ENCODE results near the gene CCDC28A. TPM values are rescaled to one million over a fixed set of nuclear protein-coding genes. Genes with fewer than 3 reads are reported as not detected.

CCDC28A gene
- total RNA-seq, 1 experiment from 2014 or later: 12.0 TPM

DNA sequence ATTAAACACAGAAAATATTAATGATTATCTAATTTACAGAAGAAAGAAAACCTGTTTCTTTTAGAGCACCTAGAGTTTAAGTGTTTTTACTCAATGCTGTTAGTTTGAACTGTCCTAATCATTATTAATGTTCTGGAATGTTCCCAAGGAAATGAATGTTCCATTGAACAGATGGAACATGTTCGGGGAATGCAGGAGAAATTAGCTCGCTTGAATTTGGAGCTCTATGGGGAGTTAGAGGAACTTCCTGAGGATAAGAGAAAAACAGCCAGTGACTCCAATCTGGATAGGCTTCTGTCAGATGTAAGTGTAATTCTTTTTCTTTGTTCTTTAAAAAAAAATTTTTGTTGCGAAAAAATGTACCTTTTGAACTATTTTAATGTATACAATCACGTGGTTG is 11.5 kb downstream of the CCDC28A start (continued):
- TF ChIP-seq CEBPB (IDR thresholded peaks at IDR 0.05; ENCODE audit: low read depth): no peak

DNA sequence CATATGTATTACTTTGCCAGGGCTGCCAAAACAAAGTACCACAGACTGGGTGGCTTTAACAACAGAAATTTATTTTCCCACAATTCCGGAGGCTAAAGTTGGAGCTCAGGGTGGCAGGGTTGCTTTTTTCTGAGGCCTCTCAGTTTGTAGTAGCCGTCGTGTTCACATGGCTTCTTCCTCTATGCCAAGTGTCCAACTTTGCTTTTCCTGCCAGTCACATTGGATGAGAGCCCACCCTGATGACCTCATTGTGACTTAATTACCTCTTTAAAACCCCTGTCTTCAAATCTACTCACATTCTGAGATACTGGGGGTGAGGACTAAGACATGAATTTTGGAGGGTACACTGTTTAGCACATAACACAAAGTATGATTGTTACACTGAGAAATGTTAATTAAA is 12.4 kb downstream of the CCDC28A start:
- no peaks in the 10 kb centered on the region for H4K20me1 ChIP-seq (ENCODE audit: insufficient read depth)
- RAD21 ChIA-PET (ENCODE audit: low non-redundant PET in 1 of 2, low total read pairs in 2 of 2, uncharacterized antibody in 2 of 2, unreplicated experiment in 2 of 2): no interaction called here
- H3K36me3 ChIP-seq (ENCODE audit: control insufficient read depth in 1 of 2, insufficient read depth in 2 of 2, low read length in 2 of 2): no peaks in the 10 kb centered on the region
- no peaks in the 10 kb centered on the region for H3K79me2 ChIP-seq (ENCODE audit: insufficient read depth, low read length)
- no peak overlapping the region for H2AFZ ChIP-seq (ENCODE audit: low read depth, low read length, poor library complexity, severe bottlenecking)
- H3K9me2 ChIP-seq (ENCODE audit: insufficient read depth): no peaks in the 10 kb centered on the region
- no TSS peak for BruUV-seq (replicated peaks)
- TF ChIP-seq ZFX (IDR thresholded peaks at IDR 0.05): no peak
- TF ChIP-seq, protein P1, sequence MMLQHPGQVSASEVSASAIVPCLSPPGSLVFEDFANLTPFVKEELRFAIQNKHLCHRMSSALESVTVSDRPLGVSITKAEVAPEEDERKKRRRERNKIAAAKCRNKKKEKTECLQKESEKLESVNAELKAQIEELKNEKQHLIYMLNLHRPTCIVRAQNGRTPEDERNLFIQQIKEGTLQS (IDR thresholded peaks at IDR 0.05): no peak
- TF ChIP-seq JUND (IDR thresholded peaks at IDR 0.05): no peak
- no peak for TF ChIP-seq SP1 (IDR thresholded peaks at IDR 0.05; ENCODE audit: low read depth)
- TF ChIP-seq EZH2 (IDR thresholded peaks at IDR 0.05): no peak
- no peak for TF ChIP-seq SIN3A (IDR thresholded peaks at IDR 0.05; ENCODE audit: low read depth)
- TF ChIP-seq, protein P2, sequence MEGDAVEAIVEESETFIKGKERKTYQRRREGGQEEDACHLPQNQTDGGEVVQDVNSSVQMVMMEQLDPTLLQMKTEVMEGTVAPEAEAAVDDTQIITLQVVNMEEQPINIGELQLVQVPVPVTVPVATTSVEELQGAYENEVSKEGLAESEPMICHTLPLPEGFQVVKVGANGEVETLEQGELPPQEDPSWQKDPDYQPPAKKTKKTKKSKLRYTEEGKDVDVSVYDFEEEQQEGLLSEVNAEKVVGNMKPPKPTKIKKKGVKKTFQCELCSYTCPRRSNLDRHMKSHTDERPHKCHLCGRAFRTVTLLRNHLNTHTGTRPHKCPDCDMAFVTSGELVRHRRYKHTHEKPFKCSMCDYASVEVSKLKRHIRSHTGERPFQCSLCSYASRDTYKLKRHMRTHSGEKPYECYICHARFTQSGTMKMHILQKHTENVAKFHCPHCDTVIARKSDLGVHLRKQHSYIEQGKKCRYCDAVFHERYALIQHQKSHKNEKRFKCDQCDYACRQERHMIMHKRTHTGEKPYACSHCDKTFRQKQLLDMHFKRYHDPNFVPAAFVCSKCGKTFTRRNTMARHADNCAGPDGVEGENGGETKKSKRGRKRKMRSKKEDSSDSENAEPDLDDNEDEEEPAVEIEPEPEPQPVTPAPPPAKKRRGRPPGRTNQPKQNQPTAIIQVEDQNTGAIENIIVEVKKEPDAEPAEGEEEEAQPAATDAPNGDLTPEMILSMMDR (IDR thresholded peaks at IDR 0.05 in 2 of 3, conservative IDR thresholded peaks at IDR 0.05 in 1 of 3; ENCODE audit: borderline replicate concordance in 1 of 3, insufficient read depth in 1 of 3, low read depth in 2 of 3, low read length in 2 of 3): no peak
- TF ChIP-seq YY1 (IDR thresholded peaks at IDR 0.05; ENCODE audit: extremely low read depth, insufficient replicate concordance, low read depth, low read length): no peak
- TF ChIP-seq CBX3 (IDR thresholded peaks at IDR 0.05; ENCODE audit: low read depth): no peak
- TF ChIP-seq FOSL1 (IDR thresholded peaks at IDR 0.05; ENCODE audit: low read depth): no peak
- TF ChIP-seq RAD21 (IDR thresholded peaks at IDR 0.05; ENCODE audit: low read depth): no peak
- TF ChIP-seq EZH2phosphoT487 (IDR thresholded peaks at IDR 0.05; ENCODE audit: borderline replicate concordance): no peak
- no peak for TF ChIP-seq SRF (IDR thresholded peaks at IDR 0.05; ENCODE audit: low read depth)
- TF ChIP-seq CEBPB (IDR thresholded peaks at IDR 0.05; ENCODE audit: low read depth): no peak
- TF ChIP-seq TCF7L2 (IDR thresholded peaks at IDR 0.05; ENCODE audit: borderline replicate concordance, extremely low read depth, insufficient read depth, insufficient read length): no peak
- TF ChIP-seq, protein P3, sequence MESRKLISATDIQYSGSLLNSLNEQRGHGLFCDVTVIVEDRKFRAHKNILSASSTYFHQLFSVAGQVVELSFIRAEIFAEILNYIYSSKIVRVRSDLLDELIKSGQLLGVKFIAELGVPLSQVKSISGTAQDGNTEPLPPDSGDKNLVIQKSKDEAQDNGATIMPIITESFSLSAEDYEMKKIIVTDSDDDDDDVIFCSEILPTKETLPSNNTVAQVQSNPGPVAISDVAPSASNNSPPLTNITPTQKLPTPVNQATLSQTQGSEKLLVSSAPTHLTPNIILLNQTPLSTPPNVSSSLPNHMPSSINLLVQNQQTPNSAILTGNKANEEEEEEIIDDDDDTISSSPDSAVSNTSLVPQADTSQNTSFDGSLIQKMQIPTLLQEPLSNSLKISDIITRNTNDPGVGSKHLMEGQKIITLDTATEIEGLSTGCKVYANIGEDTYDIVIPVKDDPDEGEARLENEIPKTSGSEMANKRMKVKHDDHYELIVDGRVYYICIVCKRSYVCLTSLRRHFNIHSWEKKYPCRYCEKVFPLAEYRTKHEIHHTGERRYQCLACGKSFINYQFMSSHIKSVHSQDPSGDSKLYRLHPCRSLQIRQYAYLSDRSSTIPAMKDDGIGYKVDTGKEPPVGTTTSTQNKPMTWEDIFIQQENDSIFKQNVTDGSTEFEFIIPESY (IDR thresholded peaks at IDR 0.05; ENCODE audit: extremely low read depth, insufficient replicate concordance, low read length): no peak
- TF ChIP-seq, protein P4, sequence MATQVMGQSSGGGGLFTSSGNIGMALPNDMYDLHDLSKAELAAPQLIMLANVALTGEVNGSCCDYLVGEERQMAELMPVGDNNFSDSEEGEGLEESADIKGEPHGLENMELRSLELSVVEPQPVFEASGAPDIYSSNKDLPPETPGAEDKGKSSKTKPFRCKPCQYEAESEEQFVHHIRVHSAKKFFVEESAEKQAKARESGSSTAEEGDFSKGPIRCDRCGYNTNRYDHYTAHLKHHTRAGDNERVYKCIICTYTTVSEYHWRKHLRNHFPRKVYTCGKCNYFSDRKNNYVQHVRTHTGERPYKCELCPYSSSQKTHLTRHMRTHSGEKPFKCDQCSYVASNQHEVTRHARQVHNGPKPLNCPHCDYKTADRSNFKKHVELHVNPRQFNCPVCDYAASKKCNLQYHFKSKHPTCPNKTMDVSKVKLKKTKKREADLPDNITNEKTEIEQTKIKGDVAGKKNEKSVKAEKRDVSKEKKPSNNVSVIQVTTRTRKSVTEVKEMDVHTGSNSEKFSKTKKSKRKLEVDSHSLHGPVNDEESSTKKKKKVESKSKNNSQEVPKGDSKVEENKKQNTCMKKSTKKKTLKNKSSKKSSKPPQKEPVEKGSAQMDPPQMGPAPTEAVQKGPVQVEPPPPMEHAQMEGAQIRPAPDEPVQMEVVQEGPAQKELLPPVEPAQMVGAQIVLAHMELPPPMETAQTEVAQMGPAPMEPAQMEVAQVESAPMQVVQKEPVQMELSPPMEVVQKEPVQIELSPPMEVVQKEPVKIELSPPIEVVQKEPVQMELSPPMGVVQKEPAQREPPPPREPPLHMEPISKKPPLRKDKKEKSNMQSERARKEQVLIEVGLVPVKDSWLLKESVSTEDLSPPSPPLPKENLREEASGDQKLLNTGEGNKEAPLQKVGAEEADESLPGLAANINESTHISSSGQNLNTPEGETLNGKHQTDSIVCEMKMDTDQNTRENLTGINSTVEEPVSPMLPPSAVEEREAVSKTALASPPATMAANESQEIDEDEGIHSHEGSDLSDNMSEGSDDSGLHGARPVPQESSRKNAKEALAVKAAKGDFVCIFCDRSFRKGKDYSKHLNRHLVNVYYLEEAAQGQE (IDR thresholded peaks at IDR 0.05; ENCODE audit: low read depth): no peak
- no peak for TF ChIP-seq ZNF274 (IDR thresholded peaks at IDR 0.05; ENCODE audit: low read depth, low read length)
- no peak for TF ChIP-seq ELF1 (IDR thresholded peaks at IDR 0.05; ENCODE audit: borderline replicate concordance, low read depth)
- TF ChIP-seq, protein P5, sequence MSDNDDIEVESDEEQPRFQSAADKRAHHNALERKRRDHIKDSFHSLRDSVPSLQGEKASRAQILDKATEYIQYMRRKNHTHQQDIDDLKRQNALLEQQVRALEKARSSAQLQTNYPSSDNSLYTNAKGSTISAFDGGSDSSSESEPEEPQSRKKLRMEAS (IDR thresholded peaks at IDR 0.05): no peak
- DNase-seq (ENCODE audit: low read depth, low spot score): no peak
- ATAC-seq: no peak
- POLR2A ChIA-PET: no interaction called here
- H3K27ac ChIP-seq (ENCODE audit: low read depth, low read length): no peak overlapping the region
- H3K4me1 ChIP-seq (ENCODE audit: control insufficient read depth in 1 of 2, insufficient read depth in 2 of 2, low read length in 2 of 2): no peaks in the 10 kb centered on the region
- no peak overlapping the region for H3K9ac ChIP-seq (ENCODE audit: low read length)
- no peaks in the 10 kb centered on the region for H3K27me3 ChIP-seq (ENCODE audit: insufficient read depth, low read length)
- no peaks in the 10 kb centered on the region for H3K9me3 ChIP-seq (ENCODE audit: control insufficient read depth in 1 of 2, insufficient read depth in 1 of 2, low read depth in 1 of 2, low read length in 2 of 2)
- CTCF ChIA-PET: no interaction called here
- no peak overlapping the region for H3K4me3 ChIP-seq (replicated peaks in 1 of 2; ENCODE audit: low read depth in 1 of 2, low read length in 2 of 2)
- H3K4me2 ChIP-seq (ENCODE audit: low read length): no peak overlapping the region
- intact Hi-C loops (cut with micrococcal nuclease): no loop called here

Measured in HCT116 (cell line).